GM18870 (cell line): ENCODE data around the gene ANKMY1.
"Not testable (repeated sequence)": the region's sequence is repeated elsewhere in the genome, so short reads cannot be mapped to it uniquely, and the experiment has no call there.

ENCODE experiments used
- ATAC-seq: cut with Tn5 transposase; IDR thresholded peaks from one replicate; pipeline ENCODE4 v1.9.1; 2021; ENCODE audit warnings: moderate library complexity; ENCODE audit not compliant: unreplicated experiment

Gene ANKMY1

DNA sequence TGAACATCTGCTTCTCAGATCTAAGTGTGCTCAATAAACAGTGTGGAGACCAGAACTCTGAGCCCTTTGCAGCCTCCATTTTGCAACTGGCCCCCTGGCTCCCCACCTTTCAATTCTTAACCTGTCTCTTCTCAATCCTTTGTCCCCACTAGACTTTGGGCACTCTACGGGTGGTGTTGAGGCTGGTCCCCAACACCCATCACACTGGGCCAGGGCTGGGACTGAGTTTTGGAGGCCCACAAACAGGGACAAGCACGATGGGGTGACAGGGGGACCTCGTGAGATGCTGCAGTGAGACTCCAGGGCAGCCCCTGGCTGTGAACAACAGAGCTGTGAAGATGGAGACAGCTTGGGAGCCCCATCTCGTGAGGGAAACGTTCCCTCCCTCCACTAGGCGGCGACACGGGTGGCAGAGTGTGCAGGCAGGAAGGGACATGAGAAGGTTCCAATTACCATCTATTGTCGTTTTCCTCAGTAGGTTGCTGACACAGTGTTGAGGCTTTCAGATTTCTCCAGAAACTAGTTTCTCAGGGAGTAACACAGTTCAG, 1.2 kb downstream of the ANKMY1 start:
- no peak for ATAC-seq

DNA sequence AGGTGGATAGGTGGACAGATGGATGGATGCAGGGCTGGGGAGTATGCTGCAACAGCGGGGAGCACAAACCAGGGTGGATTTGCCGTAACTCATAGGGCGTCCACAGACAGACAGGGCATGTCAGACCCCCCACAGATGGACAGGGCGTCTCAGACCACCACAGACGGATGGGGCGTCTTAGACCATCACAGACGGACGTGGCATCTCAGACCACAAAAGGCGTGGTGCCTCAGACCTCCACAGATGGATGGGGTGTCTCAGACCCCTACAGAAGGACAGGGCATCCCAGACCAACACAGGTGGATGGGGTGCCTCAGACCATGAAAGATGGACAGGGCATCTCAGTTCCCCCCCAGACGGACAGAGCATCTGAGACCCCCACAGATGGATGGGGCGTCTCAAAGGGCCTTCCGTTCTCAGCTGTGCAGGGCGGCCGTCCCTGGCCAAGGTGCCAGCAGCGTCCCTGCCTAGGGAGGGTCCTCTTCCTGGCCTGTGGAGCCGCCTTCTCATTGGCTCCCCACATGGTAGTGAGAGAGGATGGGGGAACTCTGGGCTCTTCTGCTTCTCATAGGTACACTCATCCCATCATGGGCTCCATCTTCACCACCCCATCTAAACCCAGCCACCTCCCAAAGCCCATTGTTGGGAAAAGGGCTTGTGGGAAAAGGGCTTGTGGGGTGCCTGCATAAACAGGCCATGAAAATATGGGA, 2.1 kb downstream of the ANKMY1 start:
- no peak for ATAC-seq

DNA sequence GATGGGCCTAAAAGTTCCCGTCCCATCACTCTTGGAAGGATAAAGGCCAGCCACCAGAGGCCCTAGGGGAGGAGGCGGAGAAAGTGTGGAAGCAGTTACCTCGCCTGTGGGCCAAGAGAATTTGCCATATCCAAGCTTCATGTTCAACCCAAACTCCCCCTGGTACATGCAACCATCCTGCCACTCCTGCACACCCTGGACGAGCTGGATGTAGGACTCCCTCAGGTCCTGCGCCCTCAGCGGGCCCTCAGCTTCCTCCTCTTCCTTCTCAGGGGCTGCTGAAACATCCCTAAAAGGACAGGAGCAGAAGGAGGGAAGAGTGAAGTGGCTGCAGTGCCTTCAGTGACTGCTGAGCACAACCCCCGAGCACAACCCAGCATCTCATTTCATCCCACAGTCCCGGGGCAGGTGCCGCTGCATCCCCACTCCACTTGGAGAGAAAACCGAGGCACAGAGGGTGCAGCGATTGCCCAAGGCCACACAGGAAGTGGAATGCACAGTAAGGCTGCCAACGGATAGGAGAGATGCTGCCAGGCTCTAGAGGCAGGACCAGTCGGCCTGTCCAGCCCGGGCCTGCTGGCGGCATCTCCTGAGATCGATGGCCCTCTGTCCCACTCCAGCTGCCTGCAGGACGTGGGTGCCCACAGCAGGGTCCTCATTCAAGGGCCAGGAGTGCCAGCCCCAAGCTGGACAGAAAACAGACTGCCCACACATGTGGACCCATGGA, 2.9 kb downstream of the ANKMY1 start:
- ATAC-seq, result no peak

DNA sequence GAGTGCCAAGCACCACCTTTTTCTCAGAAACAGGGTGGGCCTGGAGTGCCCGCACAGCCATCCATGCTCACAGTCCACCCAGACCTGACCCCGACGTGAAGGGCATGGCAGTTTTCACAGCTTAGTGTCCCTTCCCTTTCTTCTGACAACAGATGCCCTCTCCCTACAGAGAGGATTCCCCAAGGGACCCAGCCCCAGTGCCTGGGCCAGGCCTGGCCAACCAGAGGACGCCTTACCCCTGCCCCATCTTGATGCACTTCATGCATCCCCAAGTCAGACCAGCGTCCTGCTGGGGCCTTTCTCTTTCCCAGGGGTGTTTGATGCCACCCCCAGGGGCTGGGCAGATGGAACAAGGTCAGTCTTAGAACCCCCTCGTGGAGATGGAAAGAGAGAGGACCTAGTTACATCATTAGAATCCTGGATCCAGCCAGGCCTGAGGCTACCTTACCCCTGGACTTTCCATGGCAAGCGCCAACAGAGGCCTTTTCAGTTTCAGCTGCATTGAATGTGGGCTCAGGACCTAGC, 3.8 kb downstream of the ANKMY1 start:
- no peak for ATAC-seq

DNA sequence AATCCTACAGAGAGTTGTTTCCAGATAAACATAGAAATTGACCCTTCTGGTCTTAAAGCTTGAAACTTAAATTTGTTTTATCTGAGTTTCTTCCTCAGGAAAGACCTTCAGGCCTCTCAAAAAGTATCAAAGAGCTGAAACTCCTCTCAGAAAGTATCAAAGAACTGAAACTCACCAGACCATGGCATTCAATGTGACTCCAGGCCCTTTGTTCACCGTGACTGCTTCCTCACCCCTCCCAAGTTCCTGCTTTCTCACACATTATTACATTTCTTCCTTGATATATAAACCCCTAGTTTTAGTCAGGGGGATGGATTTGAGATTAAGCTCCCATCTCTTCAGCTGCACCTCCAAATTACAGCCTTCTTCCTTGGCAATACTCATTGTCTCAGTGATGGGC, 6.0 kb downstream of the ANKMY1 start:
- no peak for ATAC-seq

DNA sequence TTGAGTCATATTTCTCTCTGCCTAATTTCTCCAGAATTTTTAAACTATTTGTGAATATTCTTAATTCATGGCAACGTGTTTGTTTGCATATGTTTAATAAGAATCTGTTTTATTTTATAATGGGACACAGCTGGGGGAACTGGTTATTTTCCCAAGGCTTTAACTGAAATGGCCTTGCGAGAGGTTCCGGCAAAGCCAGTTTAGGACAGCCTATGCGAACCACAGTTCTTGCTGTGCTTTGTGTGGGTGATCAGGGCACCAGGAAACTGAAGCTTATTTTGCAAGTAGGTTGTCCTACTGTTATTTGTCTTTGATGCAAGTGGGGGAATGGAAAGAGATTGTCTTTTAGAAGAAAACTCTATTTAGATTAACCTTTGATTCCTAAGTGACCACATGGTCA, 6.5 kb downstream of the ANKMY1 start:
- no peak for ATAC-seq

DNA sequence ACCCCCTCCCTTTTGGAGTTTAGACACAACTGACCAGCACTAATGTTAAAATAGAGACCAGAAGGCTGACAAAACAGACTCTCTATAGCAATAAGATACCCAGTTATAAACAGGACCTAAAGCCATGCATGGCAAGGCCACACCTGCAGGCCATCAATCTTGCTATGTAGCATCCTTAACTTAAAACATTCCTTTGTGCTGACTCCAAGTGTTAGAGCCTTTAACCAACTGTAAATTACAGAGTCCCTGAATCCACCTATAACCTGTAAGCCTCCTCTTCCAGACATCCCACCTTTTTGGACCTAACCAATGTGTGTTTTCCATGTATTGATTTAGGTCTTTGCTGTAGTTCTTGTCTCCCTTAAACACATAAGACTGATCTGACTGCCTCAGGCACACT, 17.9 kb downstream of the ANKMY1 start:
- no peak for ATAC-seq

DNA sequence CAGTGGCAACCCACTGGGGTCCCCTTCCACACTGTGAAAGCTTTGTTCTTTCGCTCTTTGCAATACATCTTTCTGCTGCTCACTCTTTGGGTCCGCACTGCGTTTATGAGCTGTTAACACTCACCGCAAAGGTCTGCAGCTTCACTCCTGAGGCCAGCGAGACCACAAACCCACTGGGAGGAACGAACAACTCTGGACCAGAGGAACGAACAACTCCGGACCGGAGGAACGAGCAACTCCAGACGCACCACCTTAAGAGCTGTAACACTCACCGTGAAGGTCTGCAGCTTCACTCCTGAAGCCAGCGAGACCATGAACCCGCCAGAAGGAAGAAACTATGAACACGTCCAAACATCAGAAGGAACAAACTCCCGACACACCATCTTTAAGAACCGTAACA, 18.7 kb downstream of the ANKMY1 start:
- not testable (repeated sequence) for ATAC-seq

DNA sequence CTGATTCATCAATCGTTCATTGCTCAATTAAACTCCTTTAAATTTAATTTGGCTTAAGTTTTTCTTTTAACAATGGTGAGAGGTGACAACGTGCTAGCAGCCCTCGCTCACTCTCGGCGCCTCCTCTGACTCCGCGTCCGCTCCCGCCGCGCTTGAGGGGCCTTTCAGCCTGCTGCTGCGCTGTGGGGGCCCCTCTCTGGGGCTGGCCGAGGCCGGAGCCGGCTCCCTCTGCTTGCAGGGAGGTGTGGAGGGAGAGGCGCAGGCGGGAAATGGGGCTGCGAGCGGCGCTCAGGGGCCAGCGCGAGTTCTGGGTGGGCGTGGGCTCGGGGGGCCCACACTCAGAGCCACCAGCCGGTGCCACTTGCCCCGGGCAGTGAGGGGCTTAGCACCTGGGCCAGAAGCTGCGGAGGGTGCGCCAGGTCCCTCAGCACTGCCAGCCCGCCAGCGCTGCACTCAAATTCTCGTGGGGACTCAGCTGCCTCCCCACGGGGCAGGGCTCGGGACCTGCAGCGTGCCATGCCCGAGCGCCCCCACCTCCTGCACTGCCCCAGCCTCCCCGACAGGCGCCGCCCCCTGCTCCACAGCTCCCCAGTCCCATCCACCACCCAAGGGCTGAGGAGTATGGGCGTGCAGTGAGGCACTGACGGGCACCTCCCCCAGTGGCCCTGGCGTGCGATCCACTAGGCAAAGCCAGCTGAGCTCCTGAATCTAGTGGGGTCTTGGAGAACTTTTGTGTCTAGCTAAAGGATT, 19.6 kb downstream of the ANKMY1 start:
- no peak for ATAC-seq

DNA sequence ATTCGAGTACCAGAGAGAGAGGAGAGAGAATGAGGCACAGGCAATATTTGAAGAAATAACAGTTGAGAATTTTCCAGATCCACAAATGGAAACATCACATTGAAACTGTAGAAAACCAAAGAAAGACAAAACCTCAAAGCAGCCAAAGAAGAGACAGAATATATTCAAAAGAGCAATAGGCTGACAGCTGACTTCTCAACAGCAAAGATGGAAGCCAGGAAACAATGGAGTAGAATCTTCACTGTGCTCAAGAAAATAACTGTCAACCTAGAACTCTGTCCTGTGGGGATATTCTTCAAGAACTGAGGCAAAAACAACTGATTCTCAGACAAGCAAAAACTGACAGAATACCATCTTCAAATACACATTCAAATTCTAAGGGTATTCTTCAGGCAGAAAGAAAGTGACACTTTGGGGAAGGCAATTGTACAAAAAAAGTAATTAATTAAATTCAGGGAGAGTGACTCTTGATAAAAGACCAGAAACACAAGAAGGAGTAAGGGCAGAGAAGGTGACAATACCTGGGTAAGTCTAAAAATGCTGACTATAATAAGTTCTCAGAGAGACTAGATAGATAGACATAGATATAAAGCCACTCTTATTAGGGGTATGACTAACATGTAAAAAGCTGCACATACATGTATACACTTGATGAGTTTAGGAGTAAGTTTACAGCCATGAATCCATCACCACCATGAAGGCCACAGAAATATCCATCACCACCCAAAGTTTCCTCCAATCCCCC, 25.6 kb downstream of the ANKMY1 start:
- no peak for ATAC-seq

DNA sequence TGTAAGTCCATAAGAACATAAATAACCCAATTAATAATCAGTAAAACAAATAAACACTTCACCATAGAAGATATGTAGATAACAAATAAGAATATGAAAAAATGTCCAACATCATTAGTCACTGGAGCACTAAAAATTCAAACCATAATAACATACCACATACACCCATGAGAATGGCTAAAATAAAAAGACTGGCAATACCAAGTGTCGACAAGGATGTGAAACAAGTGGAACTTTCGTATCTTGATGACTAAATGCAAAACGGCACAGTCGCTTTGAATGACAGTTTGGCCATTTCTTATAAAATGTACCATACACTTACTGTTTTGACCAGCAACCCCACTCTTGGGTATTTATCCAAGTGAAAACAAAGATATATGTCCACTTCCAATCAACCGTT, 26.8 kb downstream of the ANKMY1 start:
- no peak for ATAC-seq

DNA sequence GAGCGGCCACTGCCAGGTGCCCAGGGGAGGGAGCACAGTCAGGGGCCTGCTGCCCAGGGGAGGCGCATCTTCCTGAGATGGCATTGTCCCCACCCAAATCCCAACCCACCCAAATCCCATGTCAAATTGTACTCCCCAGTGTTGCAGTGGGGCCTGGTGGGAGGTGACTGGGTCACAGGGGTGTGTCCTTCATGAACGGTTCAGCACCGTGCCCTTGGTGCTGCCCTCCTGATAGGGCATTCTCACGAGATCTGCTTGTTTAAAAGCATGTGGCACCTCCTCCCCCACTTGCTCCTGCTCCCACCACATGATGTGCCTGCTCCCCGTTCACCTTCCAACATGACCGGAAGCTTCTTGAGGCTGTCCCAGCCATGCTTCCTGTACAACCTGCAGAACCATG, 27.6 kb downstream of the ANKMY1 start:
- ATAC-seq, result no peak

DNA sequence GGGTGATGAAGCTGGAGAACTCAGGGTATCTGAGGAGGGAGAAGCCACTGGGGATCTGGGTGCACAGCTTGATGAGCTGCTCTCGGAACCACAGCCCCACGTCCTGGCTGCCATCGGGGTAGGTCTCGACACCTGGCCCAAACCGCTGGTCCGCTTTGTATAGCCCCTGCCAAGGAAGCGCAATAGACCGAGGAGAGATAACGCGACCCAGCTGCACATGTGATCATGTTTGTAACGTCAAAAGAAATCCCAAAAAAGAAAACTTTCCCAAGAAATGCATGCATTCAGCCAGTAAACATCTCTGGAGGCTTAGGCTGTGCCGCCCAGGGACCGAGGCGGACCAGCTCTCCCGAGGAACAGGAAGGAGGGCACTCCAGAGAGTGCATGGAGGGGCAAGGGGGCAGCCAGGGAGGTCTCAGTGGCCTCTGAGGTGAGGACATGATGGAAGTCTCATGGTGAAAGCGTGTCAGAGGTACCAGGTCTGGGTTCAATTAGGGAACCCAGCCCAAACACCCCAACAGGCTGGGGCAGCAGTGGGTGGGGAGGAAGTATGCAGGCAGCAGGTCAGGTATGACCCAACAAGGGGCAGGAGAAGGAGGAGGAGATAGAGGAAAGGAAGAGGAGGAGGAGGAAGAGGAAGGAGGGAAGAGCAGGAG, 28.3 kb downstream of the ANKMY1 start:
- ATAC-seq, result no peak

DNA sequence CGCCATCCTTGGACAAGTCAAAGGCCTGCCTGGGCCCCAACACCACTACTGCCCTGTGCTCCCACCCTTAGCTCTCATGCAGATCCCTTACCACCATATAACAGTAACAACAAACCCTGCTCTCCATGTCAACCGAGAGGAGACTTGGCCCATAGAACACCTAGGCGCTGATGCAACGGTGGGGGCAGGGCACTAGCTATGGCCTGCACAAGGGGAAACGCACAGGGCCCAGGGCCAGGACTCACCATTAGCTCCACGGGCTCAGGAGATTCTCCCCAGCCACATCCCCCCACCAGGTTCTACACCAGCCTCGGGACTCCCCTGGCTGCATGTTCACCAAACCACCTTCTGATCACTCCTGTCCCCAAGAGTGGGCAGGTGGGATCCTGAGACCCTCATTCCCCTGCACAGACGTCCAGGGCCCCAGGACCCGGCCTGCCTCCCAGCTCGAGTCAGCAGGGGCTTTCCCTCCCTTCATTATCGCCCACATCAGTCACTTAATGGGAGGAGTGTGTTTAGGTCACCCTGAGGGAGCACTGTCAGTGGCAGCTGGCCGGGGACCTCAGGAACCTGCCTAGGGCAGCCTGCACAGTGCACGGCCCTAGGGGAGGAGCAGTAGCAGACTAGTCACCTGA, 29.3 kb downstream of the ANKMY1 start:
- no peak for ATAC-seq

DNA sequence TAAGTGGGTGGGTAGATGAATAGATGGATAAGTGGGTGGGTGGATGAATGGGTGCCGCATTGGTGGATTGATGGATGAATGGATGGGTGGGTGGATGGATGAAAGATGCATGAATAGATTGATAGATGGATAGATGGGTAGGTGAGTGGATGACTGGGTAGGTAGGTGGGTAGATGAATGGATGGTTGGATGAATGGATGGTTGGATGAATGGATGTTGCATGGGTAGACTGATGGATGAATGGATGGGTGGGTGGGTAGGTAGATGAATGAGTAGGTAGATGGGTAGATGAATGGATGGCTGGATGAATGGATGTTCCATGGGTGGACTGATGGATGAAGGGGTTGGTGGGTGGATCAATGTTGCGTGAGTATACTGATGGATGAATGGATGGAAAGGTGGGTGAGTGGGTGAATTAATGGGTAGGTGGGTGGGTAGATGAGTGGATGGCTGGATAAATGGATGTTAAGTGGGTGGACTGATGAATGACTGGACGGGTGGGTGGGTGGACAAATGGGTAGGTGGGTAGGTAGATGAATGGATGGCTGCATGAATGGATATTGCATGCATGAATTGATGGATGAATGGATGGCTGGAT, 30.5 kb downstream of the ANKMY1 start:
- ATAC-seq, result no peak

DNA sequence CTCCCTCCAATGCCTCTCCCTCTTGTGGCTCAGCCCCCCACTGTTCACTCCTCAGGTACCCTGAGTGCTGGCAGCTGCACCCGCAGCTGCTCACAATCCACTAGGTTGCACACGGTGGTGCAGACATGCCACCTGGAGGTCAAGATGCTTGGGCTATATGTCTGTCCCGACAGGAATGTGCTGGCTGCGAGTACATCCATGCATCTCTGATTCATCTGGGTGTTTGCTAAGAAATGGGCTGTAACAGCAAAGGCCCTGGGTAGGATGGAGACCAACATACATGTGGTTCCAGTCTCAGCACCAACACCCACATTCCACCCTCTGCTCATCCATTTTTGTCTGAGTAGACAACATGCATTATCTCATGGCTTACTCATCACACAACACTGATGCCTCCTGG, 31.3 kb downstream of the ANKMY1 start:
- ATAC-seq, result no peak

DNA sequence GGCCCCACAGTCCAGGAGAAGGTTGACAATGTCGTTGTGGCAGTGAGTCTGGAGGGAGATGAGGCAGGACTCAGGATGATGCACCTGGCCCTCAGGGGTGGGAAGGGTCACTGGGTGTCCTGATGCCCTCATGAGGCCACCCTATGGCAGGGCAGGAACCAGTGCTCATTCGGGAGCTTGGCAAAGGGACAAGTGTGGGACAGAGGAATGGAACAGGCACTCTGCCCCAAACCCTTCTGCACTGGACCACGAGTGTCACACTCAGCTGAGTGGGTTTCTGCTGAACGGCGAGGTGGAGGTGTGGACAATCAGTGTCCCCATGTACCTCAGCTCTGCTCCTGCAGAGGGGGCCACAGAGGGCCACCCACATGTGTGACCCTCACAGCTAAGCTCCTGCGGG, 32.0 kb downstream of the ANKMY1 start:
- ATAC-seq, result no peak

DNA sequence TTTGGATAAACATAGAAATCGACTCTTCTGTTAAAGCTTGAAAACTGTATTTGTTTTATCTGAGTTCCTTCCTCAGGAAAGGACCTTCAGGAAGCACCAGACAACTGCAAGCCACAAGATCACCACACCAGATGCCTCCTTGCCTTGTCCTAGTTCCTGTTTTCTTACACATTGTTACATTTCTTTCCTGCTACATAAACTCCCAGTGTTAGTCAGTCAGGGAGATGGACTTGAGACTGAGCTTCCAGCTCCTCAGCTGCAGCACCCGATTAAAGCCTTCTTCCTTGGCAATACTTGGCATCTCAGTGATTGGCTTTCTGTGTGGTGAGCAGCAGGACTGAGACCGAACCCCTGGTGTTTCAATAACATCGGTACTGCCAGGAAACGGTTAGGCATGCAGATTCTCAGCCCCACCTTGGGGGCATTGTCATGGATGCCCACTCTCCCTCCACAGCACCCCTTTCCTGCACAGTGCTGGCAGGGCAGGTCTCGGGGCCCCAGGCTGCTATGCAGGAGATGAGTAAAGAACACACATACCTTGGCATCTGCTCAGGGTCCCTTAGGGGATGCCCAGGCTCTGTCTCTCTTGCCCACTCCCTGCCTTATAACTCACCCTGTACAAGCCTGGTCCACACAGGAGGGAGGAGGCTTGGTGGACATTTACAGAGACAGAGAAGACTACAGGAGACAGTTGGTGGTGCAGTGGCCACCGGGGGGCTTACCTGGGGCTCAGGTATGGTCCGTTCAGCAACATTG, 32.6 kb downstream of the ANKMY1 start:
- ATAC-seq, result no peak
